HepG2 (cell line): ENCODE results near the gene SLC25A38. TPM values are rescaled to one million over a fixed set of nuclear protein-coding genes. Genes with fewer than 3 reads are reported as not detected.

ENCODE experiments used
- CENPX ChIP-seq: sonication (generic); formaldehyde crosslinking; IDR thresholded peaks from 2 replicates; pipeline ENCODE4 v1.9.0; 2021; ENCODE audit warnings: mild to moderate bottlenecking, missing genetic modification reagents, moderate library complexity
- ELF3 ChIP-seq: IDR thresholded peaks from 2 replicates; pipeline ENCODE4 v1.6.1; 2016; ENCODE audit warnings: missing genetic modification reagents, missing compliant biosample characterization
- FIP1L1 ChIP-seq: fragments of 200-400 bp; formaldehyde crosslinking; IDR thresholded peaks from 2 replicates; pipeline ENCODE4 v1.6.1; 2018; ENCODE audit warnings: low read depth, mild to moderate bottlenecking, low read length, moderate library complexity, borderline replicate concordance; ENCODE audit not compliant: insufficient read depth
- GTF3A ChIP-seq: sonication (generic); formaldehyde crosslinking; conservative IDR thresholded peaks from 2 replicates; pipeline ENCODE4 v1.4.0; 2020; ENCODE audit warnings: mild to moderate bottlenecking, missing genetic modification reagents
- HMG20B ChIP-seq: conservative IDR thresholded peaks from 2 replicates; pipeline ENCODE4 v1.6.1; 2016; ENCODE audit warnings: missing genetic modification reagents, missing compliant biosample characterization
- NFE2L1 ChIP-seq: sonication (generic); formaldehyde crosslinking; IDR thresholded peaks from 2 replicates; pipeline ENCODE4 v1.4.0; 2020; ENCODE audit warnings: missing genetic modification reagents, mild to moderate bottlenecking, borderline replicate concordance
- NPAS2 ChIP-seq: sonication (generic); formaldehyde crosslinking; IDR thresholded peaks from 2 replicates; pipeline ENCODE4 v1.8.0; 2022; ENCODE audit warnings: mild to moderate bottlenecking, missing genetic modification reagents, borderline replicate concordance
- REPIN1 ChIP-seq: sonication (generic); formaldehyde crosslinking; IDR thresholded peaks from 2 replicates; pipeline ENCODE4 v1.8.0; 2022; ENCODE audit warnings: missing genetic modification reagents, low read depth, mild to moderate bottlenecking, borderline replicate concordance
- ZNF446 ChIP-seq: sonication (generic); formaldehyde crosslinking; IDR thresholded peaks from 2 replicates; pipeline ENCODE4 v1.5.0; 2020; ENCODE audit warnings: mild to moderate bottlenecking, missing genetic modification reagents
- ZNF761 ChIP-seq: sonication (generic); formaldehyde crosslinking; conservative IDR thresholded peaks from 2 replicates; pipeline ENCODE4 v1.4.0; 2020; ENCODE audit warnings: mild to moderate bottlenecking, missing genetic modification reagents
- ZSCAN9 ChIP-seq: IDR thresholded peaks from 2 replicates; pipeline ENCODE4 v1.6.1; 2016; ENCODE audit warnings: borderline replicate concordance
- polyA plus RNA-seq, 8 experiments: library from polyadenylated mRNA; depleted of rRNA in 3 of 8; stranded (reverse) in 7 of 8; unstranded in 1 of 8; fragments of >200 nt; fragmentation: Illumina TruSeq in 4 of 8; extraction: Trizol in 4 of 8; gene quantifications; 2 replicates each; pipeline versions ENCODE4 v1.2.1 to v1.2.3, GENCODE V29; 2011 to 2016; ENCODE audit warnings: low read depth in 4 of 8, missing spikeins in 1 of 8, mixed read lengths in 1 of 8; ENCODE audit not compliant: insufficient read depth in 1 of 8
- total RNA-seq, 5 experiments: library from RNA; depleted of rRNA; stranded (reverse); fragments of >200 nt; fragmentation: Illumina TruSeq; extraction: Trizol; gene quantifications; 2 replicates each; pipeline ENCODE4 v1.2.3, GENCODE V29; 2016; ENCODE audit warnings: low read depth in 1 of 5
- TF ChIP-seq, protein P1 (sequence below): sonication (generic); formaldehyde crosslinking; IDR thresholded peaks from 2 replicates; pipeline ENCODE4 v1.4.0; 2020; ENCODE audit warnings: missing genetic modification reagents, borderline replicate concordance
- TF ChIP-seq, protein P2 (sequence below): sonication (generic); formaldehyde crosslinking; IDR thresholded peaks from 2 replicates; pipeline ENCODE4 v1.5.0; 2020; ENCODE audit warnings: missing genetic modification reagents, mild to moderate bottlenecking, borderline replicate concordance
- TF ChIP-seq, protein P3 (sequence below): sonication (generic); formaldehyde crosslinking; IDR thresholded peaks from 2 replicates; pipeline ENCODE4 v1.5.1; 2020; ENCODE audit warnings: mild to moderate bottlenecking, missing genetic modification reagents
- TF ChIP-seq, protein P4 (sequence below): sonication (generic); formaldehyde crosslinking; IDR thresholded peaks from 2 replicates; pipeline ENCODE4 v1.4.0; 2020; ENCODE audit warnings: missing genetic modification reagents
- TF ChIP-seq, protein P5 (sequence below): sonication (generic); formaldehyde crosslinking; IDR thresholded peaks from 2 replicates; pipeline ENCODE4 v1.9.0; 2021; ENCODE audit warnings: missing genetic modification reagents, mild to moderate bottlenecking, borderline replicate concordance
- TF ChIP-seq, protein P6 (sequence below): fragments of 450-650 bp; IDR thresholded peaks from 2 replicates; pipeline ENCODE4 v1.6.1; 2017; ENCODE audit warnings: mild to moderate bottlenecking

The SLC25A38 gene
- total and polyA plus RNA-seq, 2 of the 13 experiments (the other 11 are each of a cell fraction or from before 2014, with no cell fraction given), result 32.5 to 35.4 TPM

DNA sequence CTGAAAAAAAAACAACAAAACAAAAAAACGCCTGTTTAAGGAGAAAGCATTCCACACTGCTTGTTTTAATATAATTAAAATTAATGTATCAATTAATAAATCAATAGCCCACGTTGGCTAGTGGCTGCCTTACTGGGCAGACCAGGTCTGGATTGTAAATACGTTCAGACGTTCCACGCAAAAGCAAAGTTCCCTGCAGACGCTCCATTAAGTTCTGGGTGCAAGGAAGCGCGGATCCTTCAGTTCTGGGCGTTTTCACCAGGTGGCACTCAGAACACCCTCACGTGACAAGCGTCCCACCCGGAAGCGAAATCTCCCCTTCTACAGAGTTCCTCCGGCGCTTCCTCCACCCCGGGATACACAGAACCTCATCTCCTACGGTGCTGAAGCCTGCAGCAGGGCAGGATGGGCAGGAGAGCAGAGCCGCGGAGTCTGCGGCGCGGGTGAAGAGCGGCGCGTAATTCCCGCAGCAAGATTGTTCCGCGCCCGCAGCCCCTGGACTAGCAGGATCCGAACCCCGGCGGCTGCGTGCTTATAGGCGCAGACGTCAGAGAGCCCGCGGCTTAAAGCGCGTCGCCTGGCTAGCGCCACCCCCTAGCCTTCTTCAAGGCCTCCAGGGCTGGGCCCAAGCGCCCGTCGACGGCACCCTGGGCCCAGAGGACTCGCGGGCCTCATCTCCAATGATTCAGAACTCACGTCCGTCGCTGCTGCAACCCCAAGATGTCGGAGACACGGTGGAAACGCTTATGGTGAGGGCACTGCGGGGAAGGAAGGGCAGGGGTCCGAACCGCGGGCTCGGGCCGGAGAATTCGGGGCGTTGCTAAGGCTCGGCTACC lies at the start of gene SLC25A38 (continued):
- TF ChIP-seq, protein P1, sequence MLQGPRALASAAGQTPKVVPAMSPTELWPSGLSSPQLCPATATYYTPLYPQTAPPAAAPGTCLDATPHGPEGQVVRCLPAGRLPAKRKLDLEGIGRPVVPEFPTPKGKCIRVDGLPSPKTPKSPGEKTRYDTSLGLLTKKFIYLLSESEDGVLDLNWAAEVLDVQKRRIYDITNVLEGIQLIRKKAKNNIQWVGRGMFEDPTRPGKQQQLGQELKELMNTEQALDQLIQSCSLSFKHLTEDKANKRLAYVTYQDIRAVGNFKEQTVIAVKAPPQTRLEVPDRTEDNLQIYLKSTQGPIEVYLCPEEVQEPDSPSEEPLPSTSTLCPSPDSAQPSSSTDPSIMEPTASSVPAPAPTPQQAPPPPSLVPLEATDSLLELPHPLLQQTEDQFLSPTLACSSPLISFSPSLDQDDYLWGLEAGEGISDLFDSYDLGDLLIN, result no peak
- TF ChIP-seq, protein P2, sequence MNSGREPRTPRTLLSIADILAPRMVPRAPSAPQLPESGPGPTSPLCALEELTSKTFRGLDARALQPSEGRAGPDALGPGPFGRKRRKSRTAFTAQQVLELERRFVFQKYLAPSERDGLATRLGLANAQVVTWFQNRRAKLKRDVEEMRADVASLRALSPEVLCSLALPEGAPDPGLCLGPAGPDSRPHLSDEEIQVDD (CRISPR knock-in tag), result no peak
- TF ChIP-seq, protein P3, sequence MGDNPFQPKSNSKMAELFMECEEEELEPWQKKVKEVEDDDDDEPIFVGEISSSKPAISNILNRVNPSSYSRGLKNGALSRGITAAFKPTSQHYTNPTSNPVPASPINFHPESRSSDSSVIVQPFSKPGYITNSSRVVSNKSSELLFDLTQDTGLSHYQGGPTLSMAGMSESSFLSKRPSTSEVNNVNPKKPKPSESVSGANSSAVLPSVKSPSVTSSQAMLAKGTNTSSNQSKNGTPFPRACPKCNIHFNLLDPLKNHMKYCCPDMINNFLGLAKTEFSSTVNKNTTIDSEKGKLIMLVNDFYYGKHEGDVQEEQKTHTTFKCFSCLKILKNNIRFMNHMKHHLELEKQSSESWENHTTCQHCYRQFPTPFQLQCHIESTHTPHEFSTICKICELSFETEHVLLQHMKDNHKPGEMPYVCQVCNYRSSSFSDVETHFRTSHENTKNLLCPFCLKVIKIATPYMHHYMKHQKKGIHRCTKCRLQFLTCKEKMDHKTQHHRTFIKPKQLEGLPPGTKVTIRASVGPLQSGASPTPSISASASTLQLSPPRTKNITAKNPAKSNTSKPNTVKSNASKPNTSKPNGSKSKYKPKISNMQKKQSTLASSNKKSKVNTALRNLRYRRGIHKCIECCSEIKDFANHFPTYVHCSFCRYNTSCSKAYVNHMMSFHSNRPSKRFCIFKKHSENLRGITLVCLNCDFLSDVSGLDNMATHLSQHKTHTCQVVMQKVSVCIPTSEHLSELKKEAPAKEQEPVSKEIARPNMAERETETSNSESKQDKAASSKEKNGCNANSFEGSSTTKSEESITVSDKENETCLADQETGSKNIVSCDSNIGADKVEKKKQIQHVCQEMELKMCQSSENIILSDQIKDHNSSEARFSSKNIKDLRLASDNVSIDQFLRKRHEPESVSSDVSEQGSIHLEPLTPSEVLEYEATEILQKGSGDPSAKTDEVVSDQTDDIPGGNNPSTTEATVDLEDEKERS, result 0 out of 2 replicates have a peak, but pooled peaks have one; percentile 15
- TF ChIP-seq CENPX (no peak), ZNF761 (CRISPR knock-in tag) (peak; percentile 72; the same call in 1 of the 2 replicates), NPAS2 (CRISPR knock-in tag) (no peak), HMG20B (no peak), FIP1L1 (no peak), GTF3A (CRISPR knock-in tag) (0 out of 2 replicates have a peak, but pooled peaks have one; percentile 21), REPIN1 (CRISPR knock-in tag) (0 out of 2 replicates have a peak, but pooled peaks have one; percentile 35), ZSCAN9 (no peak), ELF3 (CRISPR knock-in tag) (peak; percentile 81), NFE2L1 (CRISPR knock-in tag) (no peak), ZNF446 (CRISPR knock-in tag) (no peak)
- TF ChIP-seq, protein P4, sequence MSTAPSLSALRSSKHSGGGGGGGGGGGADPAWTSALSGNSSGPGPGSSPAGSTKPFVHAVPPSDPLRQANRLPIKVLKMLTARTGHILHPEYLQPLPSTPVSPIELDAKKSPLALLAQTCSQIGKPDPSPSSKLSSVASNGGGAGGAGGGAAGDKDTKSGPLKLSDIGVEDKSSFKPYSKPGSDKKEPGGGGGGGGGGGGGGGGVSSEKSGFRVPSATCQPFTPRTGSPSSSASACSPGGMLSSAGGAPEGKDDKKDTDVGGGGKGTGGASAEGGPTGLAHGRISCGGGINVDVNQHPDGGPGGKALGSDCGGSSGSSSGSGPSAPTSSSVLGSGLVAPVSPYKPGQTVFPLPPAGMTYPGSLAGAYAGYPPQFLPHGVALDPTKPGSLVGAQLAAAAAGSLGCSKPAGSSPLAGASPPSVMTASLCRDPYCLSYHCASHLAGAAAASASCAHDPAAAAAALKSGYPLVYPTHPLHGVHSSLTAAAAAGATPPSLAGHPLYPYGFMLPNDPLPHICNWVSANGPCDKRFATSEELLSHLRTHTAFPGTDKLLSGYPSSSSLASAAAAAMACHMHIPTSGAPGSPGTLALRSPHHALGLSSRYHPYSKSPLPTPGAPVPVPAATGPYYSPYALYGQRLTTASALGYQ (CRISPR knock-in tag), result peak; percentile 35; the same call in 1 of the 2 replicates
- TF ChIP-seq, protein P5, sequence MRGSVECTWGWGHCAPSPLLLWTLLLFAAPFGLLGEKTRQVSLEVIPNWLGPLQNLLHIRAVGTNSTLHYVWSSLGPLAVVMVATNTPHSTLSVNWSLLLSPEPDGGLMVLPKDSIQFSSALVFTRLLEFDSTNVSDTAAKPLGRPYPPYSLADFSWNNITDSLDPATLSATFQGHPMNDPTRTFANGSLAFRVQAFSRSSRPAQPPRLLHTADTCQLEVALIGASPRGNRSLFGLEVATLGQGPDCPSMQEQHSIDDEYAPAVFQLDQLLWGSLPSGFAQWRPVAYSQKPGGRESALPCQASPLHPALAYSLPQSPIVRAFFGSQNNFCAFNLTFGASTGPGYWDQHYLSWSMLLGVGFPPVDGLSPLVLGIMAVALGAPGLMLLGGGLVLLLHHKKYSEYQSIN (CRISPR knock-in tag), result no peak
- TF ChIP-seq, protein P6, sequence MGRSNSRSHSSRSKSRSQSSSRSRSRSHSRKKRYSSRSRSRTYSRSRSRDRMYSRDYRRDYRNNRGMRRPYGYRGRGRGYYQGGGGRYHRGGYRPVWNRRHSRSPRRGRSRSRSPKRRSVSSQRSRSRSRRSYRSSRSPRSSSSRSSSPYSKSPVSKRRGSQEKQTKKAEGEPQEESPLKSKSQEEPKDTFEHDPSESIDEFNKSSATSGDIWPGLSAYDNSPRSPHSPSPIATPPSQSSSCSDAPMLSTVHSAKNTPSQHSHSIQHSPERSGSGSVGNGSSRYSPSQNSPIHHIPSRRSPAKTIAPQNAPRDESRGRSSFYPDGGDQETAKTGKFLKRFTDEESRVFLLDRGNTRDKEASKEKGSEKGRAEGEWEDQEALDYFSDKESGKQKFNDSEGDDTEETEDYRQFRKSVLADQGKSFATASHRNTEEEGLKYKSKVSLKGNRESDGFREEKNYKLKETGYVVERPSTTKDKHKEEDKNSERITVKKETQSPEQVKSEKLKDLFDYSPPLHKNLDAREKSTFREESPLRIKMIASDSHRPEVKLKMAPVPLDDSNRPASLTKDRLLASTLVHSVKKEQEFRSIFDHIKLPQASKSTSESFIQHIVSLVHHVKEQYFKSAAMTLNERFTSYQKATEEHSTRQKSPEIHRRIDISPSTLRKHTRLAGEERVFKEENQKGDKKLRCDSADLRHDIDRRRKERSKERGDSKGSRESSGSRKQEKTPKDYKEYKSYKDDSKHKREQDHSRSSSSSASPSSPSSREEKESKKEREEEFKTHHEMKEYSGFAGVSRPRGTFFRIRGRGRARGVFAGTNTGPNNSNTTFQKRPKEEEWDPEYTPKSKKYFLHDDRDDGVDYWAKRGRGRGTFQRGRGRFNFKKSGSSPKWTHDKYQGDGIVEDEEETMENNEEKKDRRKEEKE, result no peak
